Vagina (tissue), 2 donors: ENCODE measurements around the gene BCDIN3D. TPM values are rescaled to one million over a fixed set of nuclear protein-coding genes. Genes with fewer than 3 reads are reported as not detected.

Experiments used
- DNase-seq, 2 donors: peaks; one replicate each; pipeline ENCODE4 v3.0.0-alpha.2; 2017; ENCODE audit errors: extremely low spot score in 2 of 2
- H3K27ac ChIP-seq: fragments of 200-600 bp; sonication (generic); one replicate; pipeline ENCODE4 v1.5.1; 2019
- H3K27me3 ChIP-seq: fragments of 200-600 bp; sonication (generic); one replicate; pipeline ENCODE4 v1.5.1; 2019
- H3K36me3 ChIP-seq, 2 donors: fragments of 200-600 bp; sonication (generic); one replicate each; pipeline ENCODE4 v1.5.1; 2017 to 2019
- H3K4me1 ChIP-seq: fragments of 200-600 bp; sonication (generic); one replicate; pipeline ENCODE4 v1.5.1; 2019
- H3K4me3 ChIP-seq, 2 donors: fragments of 200-600 bp; sonication (generic); 1 replicate in 1 of 2; 2 replicates in 1 of 2; pipeline ENCODE4 v1.5.1; 2016 to 2019
- H3K9me3 ChIP-seq: fragments of 200-600 bp; sonication (generic); one replicate; pipeline ENCODE4 v1.5.1; 2019
- POLR2A ChIP-seq, 2 donors: fragments of 450-650 bp; IDR thresholded peaks; one replicate each; pipeline ENCODE4 v1.6.1; 2017; ENCODE audit warnings: antibody characterized with exemption in 2 of 2, mild to moderate bottlenecking in 2 of 2, moderate library complexity in 2 of 2
- POLR2AphosphoS5 ChIP-seq, 2 donors: sonication (generic); formaldehyde crosslinking; IDR thresholded peaks; one replicate each; pipeline ENCODE4 v1.9.0; 2017; ENCODE audit warnings: antibody characterized with exemption in 2 of 2, mild to moderate bottlenecking in 2 of 2, low read depth in 1 of 2; ENCODE audit not compliant: insufficient read depth in 1 of 2
- intact Hi-C: fragments of 100-400 bp; cut with DNase I; formaldehyde crosslinking; loops from one replicate; pipeline ENCODE4 v1.15.1; 2023
- total RNA-seq: library from RNA; depleted of rRNA; stranded (reverse); fragments of >200 nt; gene quantifications from one replicate; pipeline ENCODE4 v1.2.3, GENCODE V29; 2016
- TF ChIP-seq, protein P1 (sequence below), 3 experiments: fragments of 450-650 bp in 2 of 3; fragments of 200-600 bp in 1 of 3; sonication (generic) in 1 of 3; IDR thresholded peaks; one replicate each; pipeline ENCODE4 v1.5.1; 2017 to 2019; ENCODE audit warnings: antibody characterized with exemption in 3 of 3, mild to moderate bottlenecking in 2 of 3, moderate library complexity in 2 of 3

BCDIN3D gene
- total RNA-seq, 1 donor from 2014 or later: 2.7 TPM

- DNase-seq: no peak
- H3K36me3 ChIP-seq: no peaks in the 10 kb centered on the region
These were observed 42.2 kb upstream of the BCDIN3D start for GRCh38 chr12:49885118-49885517.

GRCh38 chr12:49882851-49883464, 40.1 kb upstream of the BCDIN3D start:
- TF ChIP-seq POLR2AphosphoS5 (IDR thresholded peaks at IDR 0.05; ENCODE audit: insufficient read depth in 1 of 2, low read depth in 1 of 2) (no peak), POLR2A (IDR thresholded peaks at IDR 0.05) (no peak)
- TF ChIP-seq, protein P1, sequence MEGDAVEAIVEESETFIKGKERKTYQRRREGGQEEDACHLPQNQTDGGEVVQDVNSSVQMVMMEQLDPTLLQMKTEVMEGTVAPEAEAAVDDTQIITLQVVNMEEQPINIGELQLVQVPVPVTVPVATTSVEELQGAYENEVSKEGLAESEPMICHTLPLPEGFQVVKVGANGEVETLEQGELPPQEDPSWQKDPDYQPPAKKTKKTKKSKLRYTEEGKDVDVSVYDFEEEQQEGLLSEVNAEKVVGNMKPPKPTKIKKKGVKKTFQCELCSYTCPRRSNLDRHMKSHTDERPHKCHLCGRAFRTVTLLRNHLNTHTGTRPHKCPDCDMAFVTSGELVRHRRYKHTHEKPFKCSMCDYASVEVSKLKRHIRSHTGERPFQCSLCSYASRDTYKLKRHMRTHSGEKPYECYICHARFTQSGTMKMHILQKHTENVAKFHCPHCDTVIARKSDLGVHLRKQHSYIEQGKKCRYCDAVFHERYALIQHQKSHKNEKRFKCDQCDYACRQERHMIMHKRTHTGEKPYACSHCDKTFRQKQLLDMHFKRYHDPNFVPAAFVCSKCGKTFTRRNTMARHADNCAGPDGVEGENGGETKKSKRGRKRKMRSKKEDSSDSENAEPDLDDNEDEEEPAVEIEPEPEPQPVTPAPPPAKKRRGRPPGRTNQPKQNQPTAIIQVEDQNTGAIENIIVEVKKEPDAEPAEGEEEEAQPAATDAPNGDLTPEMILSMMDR (IDR thresholded peaks at IDR 0.05): no peak
- no peaks in the 10 kb centered on the region for H3K27me3 ChIP-seq
- no peak overlapping the region for H3K4me3 ChIP-seq
- H3K36me3 ChIP-seq: no peaks in the 10 kb centered on the region
- no peak overlapping the region for H3K27ac ChIP-seq
- no peaks in the 10 kb centered on the region for H3K9me3 ChIP-seq
- H3K4me1 ChIP-seq: no peaks in the 10 kb centered on the region
- intact Hi-C loops: no loop called here
- no peak for DNase-seq

More at GRCh38 chr12:49885118-49885517, 42.2 kb upstream of the BCDIN3D start:
- H3K4me3 ChIP-seq: no peak overlapping the region
- intact Hi-C loops: no loop called here
- H3K27ac ChIP-seq: no peak overlapping the region
- no peak for TF ChIP-seq POLR2A (IDR thresholded peaks at IDR 0.05)
- TF ChIP-seq, protein P1 (IDR thresholded peaks at IDR 0.05): no peak
- TF ChIP-seq POLR2AphosphoS5 (IDR thresholded peaks at IDR 0.05; ENCODE audit: insufficient read depth in 1 of 2, low read depth in 1 of 2): no peak
- H3K27me3 ChIP-seq: no peaks in the 10 kb centered on the region
- no peaks in the 10 kb centered on the region for H3K9me3 ChIP-seq
- H3K4me1 ChIP-seq: no peaks in the 10 kb centered on the region

DNA sequence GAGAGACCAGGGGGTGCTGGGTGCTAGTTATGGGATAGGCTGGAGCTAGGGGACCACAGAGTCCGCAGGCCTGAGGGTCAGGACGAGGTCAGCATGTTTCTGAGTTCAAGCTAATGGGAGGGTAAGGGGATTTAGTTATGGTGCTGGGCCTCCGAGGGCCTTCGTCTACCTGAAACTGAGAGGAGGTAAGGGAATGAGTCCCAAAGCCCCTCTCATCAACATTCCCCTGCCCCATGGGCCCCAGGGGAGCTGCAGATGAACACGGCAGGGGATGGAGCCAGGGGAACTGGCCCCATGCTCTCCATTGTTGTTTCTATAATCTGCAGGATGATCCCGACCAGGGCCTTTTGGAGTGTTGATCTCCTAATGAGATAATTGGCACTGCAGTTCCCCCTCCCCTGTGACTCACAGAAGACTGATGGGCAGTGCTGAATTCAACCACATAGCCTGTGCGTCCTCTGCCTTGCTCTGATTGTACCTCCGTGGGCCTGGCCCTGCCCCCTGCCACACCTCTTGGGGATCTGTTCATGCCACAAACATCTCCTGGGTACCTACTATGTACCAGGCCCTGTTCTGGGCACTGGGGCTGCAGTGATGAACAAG, 39.4 kb upstream of the BCDIN3D start:
- no peak for DNase-seq
- Histone ChIP-seq H3K9me3 (no peaks in the 10 kb centered on the region), H3K4me3 (no peak overlapping the region), H3K27me3 (no peaks in the 10 kb centered on the region), H3K27ac (no peak overlapping the region), H3K36me3 (no peaks in the 10 kb centered on the region), H3K4me1 (no peaks in the 10 kb centered on the region)
- TF ChIP-seq POLR2A (IDR thresholded peaks at IDR 0.05) (no peak), POLR2AphosphoS5 (IDR thresholded peaks at IDR 0.05; ENCODE audit: insufficient read depth in 1 of 2, low read depth in 1 of 2) (no peak)
- TF ChIP-seq, protein P1 (IDR thresholded peaks at IDR 0.05): no peak
- intact Hi-C loops: no loop called here

- DNase-seq: no peak
- Histone ChIP-seq H3K4me3 (no peak overlapping the region), H3K36me3 (no peaks in the 10 kb centered on the region), H3K27me3 (no peaks in the 10 kb centered on the region), H3K27ac (no peak overlapping the region), H3K4me1 (no peaks in the 10 kb centered on the region), H3K9me3 (no peaks in the 10 kb centered on the region)
- intact Hi-C loops: no loop called here
- TF ChIP-seq, protein P1 (IDR thresholded peaks at IDR 0.05): no peak
- no peak for TF ChIP-seq POLR2A (IDR thresholded peaks at IDR 0.05)
- TF ChIP-seq POLR2AphosphoS5 (IDR thresholded peaks at IDR 0.05; ENCODE audit: insufficient read depth in 1 of 2, low read depth in 1 of 2): no peak
These were observed 38.7 kb upstream of the BCDIN3D start for GRCh38 chr12:49881415-49882247.
